Parathyroid adenoma (tissue), 2 donors: ENCODE measurements around the gene DOCK3.

Source experiments
- H2AFZ ChIP-seq: fragments of 300-600 bp; sonication (generic); one replicate; pipeline ENCODE4 v1.7.0; 2017; ENCODE audit warnings: antibody characterized with exemption, mild to moderate bottlenecking
- H3K27ac ChIP-seq: fragments of 300-600 bp; sonication (generic); one replicate; pipeline ENCODE4 v1.7.0; 2017
- H3K27me3 ChIP-seq: fragments of 300-600 bp; sonication (generic); one replicate; pipeline ENCODE4 v1.7.0; 2017; ENCODE audit warnings: low read length; ENCODE audit not compliant: control insufficient read depth, insufficient read depth
- H3K36me3 ChIP-seq: fragments of 300-600 bp; sonication (generic); one replicate; pipeline ENCODE4 v1.7.0; 2017; ENCODE audit warnings: low read length; ENCODE audit not compliant: control insufficient read depth, insufficient read depth
- H3K4me1 ChIP-seq: fragments of 300-600 bp; sonication (generic); one replicate; pipeline ENCODE4 v1.7.0; 2017; ENCODE audit warnings: control low read depth
- H3K4me2 ChIP-seq: fragments of 300-600 bp; sonication (generic); one replicate; pipeline ENCODE4 v1.7.0; 2017; ENCODE audit warnings: low read length
- H3K4me3 ChIP-seq: fragments of 300-600 bp; sonication (generic); one replicate; pipeline ENCODE4 v1.7.0; 2017; ENCODE audit warnings: low read depth, low read length
- H3K79me2 ChIP-seq: fragments of 300-600 bp; sonication (generic); one replicate; pipeline ENCODE4 v1.7.0; 2017; ENCODE audit warnings: control low read depth
- H3K9ac ChIP-seq: fragments of 300-600 bp; sonication (generic); one replicate; pipeline ENCODE4 v1.7.0; 2017; ENCODE audit warnings: mild to moderate bottlenecking
- H3K9me3 ChIP-seq: fragments of 300-600 bp; sonication (generic); one replicate; pipeline ENCODE4 v1.7.0; 2017; ENCODE audit warnings: low read length; ENCODE audit not compliant: control insufficient read depth
- TF ChIP-seq, protein P1 (sequence below): fragments of 300-600 bp; sonication (generic); IDR thresholded peaks from one replicate; pipeline ENCODE4 v1.7.0; 2017; ENCODE audit warnings: antibody characterized with exemption, mild to moderate bottlenecking
- donor health status: primary hyperparathyroidism.

DOCK3 gene

DNA sequence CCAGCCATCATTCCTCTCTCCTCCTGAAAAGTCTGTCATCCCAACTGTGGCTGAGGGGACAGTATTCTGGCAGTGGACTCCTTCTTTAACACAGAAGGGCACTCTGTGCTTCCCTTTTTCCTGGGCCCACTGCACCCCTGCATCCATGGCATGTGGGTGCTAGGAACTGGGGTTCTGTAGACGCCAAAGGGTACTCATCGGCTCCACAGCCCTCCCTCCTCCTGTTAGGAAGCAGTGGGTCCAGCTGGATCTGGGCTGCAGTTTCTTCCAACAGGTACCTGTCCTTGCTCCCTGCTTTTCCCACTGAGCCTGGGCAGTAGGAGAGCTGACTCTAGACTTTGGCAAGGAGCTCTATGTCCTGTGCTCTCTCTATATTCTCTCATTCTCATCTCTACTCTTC is 704.0 kb downstream of the DOCK3 start:
- H3K4me3 ChIP-seq = no peak overlapping the region
- no peaks in the 10 kb centered on the region for H3K9me3 ChIP-seq
- H3K27ac ChIP-seq = no peak overlapping the region
- H3K4me1 ChIP-seq = peaks cover 5% of the 10 kb centered on the region
- H2AFZ ChIP-seq = no peak overlapping the region
- H3K4me2 ChIP-seq = no peak overlapping the region
- H3K36me3 ChIP-seq = no peaks in the 10 kb centered on the region
- no peaks in the 10 kb centered on the region for H3K79me2 ChIP-seq
- no peaks in the 10 kb centered on the region for H3K27me3 ChIP-seq
- H3K9ac ChIP-seq = no peak overlapping the region
- TF ChIP-seq, protein P1, sequence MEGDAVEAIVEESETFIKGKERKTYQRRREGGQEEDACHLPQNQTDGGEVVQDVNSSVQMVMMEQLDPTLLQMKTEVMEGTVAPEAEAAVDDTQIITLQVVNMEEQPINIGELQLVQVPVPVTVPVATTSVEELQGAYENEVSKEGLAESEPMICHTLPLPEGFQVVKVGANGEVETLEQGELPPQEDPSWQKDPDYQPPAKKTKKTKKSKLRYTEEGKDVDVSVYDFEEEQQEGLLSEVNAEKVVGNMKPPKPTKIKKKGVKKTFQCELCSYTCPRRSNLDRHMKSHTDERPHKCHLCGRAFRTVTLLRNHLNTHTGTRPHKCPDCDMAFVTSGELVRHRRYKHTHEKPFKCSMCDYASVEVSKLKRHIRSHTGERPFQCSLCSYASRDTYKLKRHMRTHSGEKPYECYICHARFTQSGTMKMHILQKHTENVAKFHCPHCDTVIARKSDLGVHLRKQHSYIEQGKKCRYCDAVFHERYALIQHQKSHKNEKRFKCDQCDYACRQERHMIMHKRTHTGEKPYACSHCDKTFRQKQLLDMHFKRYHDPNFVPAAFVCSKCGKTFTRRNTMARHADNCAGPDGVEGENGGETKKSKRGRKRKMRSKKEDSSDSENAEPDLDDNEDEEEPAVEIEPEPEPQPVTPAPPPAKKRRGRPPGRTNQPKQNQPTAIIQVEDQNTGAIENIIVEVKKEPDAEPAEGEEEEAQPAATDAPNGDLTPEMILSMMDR = no peak

DNA sequence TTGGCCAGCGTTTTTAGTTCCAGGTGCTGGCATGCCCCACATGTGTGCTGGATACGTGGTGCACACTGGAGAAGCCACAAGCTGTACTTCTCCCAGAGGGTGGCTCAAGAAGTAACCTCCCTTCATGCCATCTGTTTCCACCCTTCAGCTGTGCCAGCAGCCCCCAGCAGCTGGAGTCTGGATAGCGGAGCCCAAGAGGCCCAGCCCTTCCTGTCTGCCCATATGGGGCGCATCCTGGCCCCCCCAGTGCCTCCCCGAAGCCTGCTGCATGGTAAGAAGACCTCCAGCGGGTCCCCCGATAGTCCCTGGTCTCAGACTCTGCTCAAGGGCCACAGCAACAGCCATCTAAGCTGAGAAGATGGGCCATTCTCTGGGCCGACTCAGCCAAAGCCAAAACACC is 704.6 kb downstream of the DOCK3 start:
- Histone ChIP-seq H2AFZ (no peak overlapping the region), H3K4me2 (no peak overlapping the region), H3K4me1 (peaks cover 10% of the 10 kb centered on the region), H3K4me3 (no peak overlapping the region), H3K27me3 (no peaks in the 10 kb centered on the region), H3K79me2 (peaks cover 2% of the 10 kb centered on the region), H3K36me3 (no peaks in the 10 kb centered on the region), H3K27ac (no peak overlapping the region), H3K9ac (no peak overlapping the region), H3K9me3 (no peaks in the 10 kb centered on the region)
- TF ChIP-seq, protein P1 = no peak

DNA sequence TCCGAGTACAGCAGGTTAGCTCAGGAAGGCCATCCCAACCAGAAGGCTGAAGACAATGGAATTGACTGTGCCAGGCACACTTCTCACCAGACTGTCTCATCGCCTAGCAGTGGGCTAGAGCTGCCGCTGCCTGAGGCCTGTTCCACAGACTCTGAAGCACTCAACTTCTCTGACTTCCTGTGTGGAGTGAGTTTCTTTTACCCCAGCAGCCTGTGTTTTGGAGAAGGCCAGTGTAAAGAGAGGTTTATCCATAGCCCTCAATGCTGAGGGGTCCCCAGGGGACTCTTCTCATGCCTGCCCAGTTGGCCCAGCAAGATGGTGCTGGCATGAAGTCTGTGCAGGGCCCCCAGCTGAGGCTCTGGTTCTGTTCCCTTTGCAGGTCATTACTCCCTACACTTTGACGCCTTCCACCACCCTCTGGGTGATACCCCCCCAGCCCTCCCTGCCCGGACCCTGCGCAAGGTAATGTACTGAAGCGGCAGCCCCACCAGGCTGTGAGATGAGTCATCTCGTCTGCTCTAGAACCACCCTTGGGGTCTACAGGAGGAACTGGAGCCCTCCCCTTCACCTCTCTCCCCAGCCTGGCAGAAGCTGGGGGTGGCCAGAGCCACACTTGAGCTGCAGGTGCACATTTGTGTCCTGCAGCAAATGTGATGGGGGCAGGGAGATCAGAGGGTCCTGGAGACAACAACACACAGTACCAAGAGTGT is 705.2 kb downstream of the DOCK3 start:
- Histone ChIP-seq H3K4me2 (no peak overlapping the region), H3K27me3 (no peaks in the 10 kb centered on the region), H3K4me1 (peaks cover 10% of the 10 kb centered on the region), H3K4me3 (no peak overlapping the region), H3K79me2 (peaks cover 3% of the 10 kb centered on the region), H3K27ac (no peak overlapping the region), H2AFZ (no peak overlapping the region), H3K9ac (no peak overlapping the region), H3K9me3 (no peaks in the 10 kb centered on the region), H3K36me3 (no peaks in the 10 kb centered on the region)
- TF ChIP-seq, protein P1 = no peak

DNA sequence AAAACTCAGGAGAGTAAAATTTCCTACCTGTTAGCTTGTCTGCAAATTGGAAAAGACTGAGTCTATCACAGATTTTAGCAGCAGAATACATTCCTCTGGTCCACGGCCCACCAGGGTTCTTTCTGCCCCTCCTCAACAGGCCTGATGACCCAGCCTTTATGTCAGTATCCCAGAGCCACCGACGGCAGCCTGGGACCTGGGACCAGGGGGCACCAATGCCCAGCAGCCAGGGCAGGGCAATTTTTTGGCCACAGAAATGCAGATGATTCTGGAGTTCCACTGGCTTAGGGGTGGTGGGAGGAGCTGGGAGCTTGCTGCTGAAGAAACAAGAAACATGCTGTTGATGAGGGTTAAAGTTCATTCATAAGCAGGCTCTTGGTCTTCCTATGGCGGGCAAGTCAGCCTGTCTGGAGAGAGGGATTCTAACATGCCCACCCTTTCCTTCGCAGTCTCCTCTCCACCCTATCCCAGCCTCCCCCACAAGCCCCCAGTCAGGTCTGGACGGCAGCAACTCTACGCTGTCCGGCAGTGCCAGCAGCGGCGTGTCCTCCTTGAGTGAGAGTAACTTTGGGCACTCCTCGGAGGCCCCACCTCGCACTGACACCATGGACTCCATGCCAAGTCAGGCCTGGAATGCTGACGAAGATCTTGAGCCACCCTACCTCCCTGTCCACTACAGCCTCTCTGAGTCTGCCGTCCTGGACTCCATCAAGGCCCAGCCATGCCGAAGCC is 706.0 kb downstream of the DOCK3 start:
- Histone ChIP-seq H3K9ac (no peak overlapping the region), H3K4me2 (no peak overlapping the region), H3K9me3 (no peaks in the 10 kb centered on the region), H3K36me3 (no peaks in the 10 kb centered on the region), H2AFZ (no peak overlapping the region), H3K27ac (no peak overlapping the region), H3K27me3 (no peaks in the 10 kb centered on the region), H3K79me2 (peaks cover 3% of the 10 kb centered on the region), H3K4me1 (peaks cover 10% of the 10 kb centered on the region), H3K4me3 (no peak overlapping the region)
- TF ChIP-seq, protein P1 = no peak
